ENCODE data around the gene PIR. TPM values are rescaled to one million over a fixed set of nuclear protein-coding genes. Genes with fewer than 3 reads are reported as not detected.

Gene PIR
- total and polyA plus RNA-seq, 9 of the 15 experiments (the other 6 are each of a cell fraction or from before 2014, with no cell fraction given) = 7.5 to 29.8 (median 11.5) TPM

DNA sequence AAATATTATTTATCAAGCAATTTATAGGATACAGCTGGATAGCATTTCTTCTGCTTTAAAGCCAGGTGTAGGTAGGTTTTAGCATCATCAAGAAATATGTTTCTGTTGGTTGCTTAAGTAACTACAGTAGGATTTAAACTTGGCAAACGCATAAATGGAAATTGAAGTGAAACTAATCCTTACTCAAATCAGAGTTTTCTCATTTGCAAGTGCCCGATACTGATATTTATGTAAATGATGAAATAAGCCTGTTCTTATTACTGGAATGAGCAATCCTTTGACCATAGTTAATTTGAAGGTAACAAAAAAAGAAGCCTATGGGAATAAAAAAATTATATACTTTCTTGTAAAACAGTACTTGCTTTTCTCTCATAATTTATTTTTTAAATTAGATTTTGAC lies 134.6 kb downstream of the PIR start (continued):
- no peak for TF ChIP-seq NCOA4 (IDR thresholded peaks at IDR 0.05; ENCODE audit: partially characterized antibody)
- TF ChIP-seq, protein P1, sequence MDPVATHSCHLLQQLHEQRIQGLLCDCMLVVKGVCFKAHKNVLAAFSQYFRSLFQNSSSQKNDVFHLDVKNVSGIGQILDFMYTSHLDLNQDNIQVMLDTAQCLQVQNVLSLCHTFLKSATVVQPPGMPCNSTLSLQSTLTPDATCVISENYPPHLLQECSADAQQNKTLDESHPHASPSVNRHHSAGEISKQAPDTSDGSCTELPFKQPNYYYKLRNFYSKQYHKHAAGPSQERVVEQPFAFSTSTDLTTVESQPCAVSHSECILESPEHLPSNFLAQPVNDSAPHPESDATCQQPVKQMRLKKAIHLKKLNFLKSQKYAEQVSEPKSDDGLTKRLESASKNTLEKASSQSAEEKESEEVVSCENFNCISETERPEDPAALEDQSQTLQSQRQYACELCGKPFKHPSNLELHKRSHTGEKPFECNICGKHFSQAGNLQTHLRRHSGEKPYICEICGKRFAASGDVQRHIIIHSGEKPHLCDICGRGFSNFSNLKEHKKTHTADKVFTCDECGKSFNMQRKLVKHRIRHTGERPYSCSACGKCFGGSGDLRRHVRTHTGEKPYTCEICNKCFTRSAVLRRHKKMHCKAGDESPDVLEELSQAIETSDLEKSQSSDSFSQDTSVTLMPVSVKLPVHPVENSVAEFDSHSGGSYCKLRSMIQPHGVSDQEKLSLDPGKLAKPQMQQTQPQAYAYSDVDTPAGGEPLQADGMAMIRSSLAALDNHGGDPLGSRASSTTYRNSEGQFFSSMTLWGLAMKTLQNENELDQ (CRISPR knock-in tag; IDR thresholded peaks at IDR 0.05; ENCODE audit: borderline replicate concordance) = no peak
- no peak for TF ChIP-seq ZBTB7A (IDR thresholded peaks at IDR 0.05; ENCODE audit: borderline replicate concordance, control insufficient read depth, low read depth, low read length)
- TF ChIP-seq ZNF165 (CRISPR knock-in tag; IDR thresholded peaks at IDR 0.05; ENCODE audit: borderline replicate concordance) = no peak
- TF ChIP-seq EWSR1 (IDR thresholded peaks at IDR 0.05; ENCODE audit: borderline replicate concordance, low read depth, partially characterized antibody) = no peak

DNA sequence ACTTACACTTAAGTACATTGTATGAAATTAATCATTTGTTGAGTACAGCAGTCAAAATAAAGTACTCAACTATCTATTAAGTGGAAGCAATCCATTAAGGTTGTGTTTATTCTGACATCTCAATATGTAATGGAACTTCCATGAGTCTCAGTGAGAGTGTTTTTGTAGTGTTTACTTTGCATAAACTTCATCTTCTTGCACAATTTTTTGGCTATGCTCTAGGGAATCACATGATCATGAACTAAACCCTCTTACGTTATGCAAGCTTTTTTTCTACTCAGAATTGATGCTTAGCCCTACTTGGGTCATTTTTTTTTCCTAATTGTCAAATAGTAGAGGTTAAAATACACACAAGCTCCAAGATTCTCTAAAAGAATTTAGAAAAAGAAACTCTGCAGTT lies 136.7 kb downstream of the PIR start:
- H3K36me3 ChIP-seq (ENCODE audit: control insufficient read depth, insufficient read depth, low read length) = no peaks in the 10 kb centered on the region
- H3K9me1 ChIP-seq (ENCODE audit: control insufficient read depth, insufficient read depth, low read length) = no peaks in the 10 kb centered on the region
- H3K4me1 ChIP-seq (replicated peaks in 1 of 2; ENCODE audit: control insufficient read depth in 2 of 2, insufficient read depth in 2 of 2, low read length in 2 of 2) = no peaks in the 10 kb centered on the region
- no peak overlapping the region for H3K4me3 ChIP-seq
- no peak overlapping the region for H3K9ac ChIP-seq (ENCODE audit: insufficient read depth in 1 of 2, low read depth in 2 of 2, low read length in 2 of 2)
- 7% methylated on average over 1 of the region's 1 CpG for WGBS (ENCODE audit: insufficient coverage, low coverage, missing lambda C conversion rate)
- no peaks in the 10 kb centered on the region for H3K79me2 ChIP-seq (ENCODE audit: control insufficient read depth, insufficient read depth, low read length)
- H3K4me2 ChIP-seq (ENCODE audit: insufficient read depth, low read length) = no peak overlapping the region
- no peaks in the 10 kb centered on the region; the same call in 1 of the 2 replicates for H3K9me3 ChIP-seq (replicated peaks; ENCODE audit: control insufficient read depth, insufficient read depth, low read depth, low read length)
- H3K27ac ChIP-seq (ENCODE audit: extremely low read depth, low read depth, low read length) = no peak overlapping the region
- POLR2A ChIA-PET = interaction anchor here (0.5 kb wide), 1 partner anchor 469 kb away, joined by 4 read pairs; no protein-coding TSS in a partner anchor
- no TSS peak for BruUV-seq (replicated peaks)
- intact Hi-C loops (cut with micrococcal nuclease) (no loop called here), in situ Hi-C loops (cut with MboI) (no loop called here)
- H2AFZ ChIP-seq (ENCODE audit: low read depth, low read length) = no peak overlapping the region
- peaks cover 2 to 12% of the 10 kb centered on the region in 2 experiments; a peak in 1 of 5 replicates for H3K27me3 ChIP-seq (ENCODE audit: control insufficient read depth in 2 of 2, insufficient read depth in 2 of 2, low read length in 2 of 2)
- ATAC-seq (no peak), DNase-seq (ENCODE audit: extremely low read depth in 1 of 4, low spot score in 3 of 4) (no peak), FAIRE-seq (no peak)
- CTCF ChIA-PET (ENCODE audit: low intra/inter-chr PET ratio) = interaction anchor here (0.5 kb wide), 1 partner anchor 109 kb away, joined by 4 read pairs; no protein-coding TSS in a partner anchor
- TF ChIP-seq NR0B1 (IDR thresholded peaks at IDR 0.05; ENCODE audit: partially characterized antibody) (no peak), ZNF780A (CRISPR knock-in tag; IDR thresholded peaks at IDR 0.05) (no peak), SMAD1 (IDR thresholded peaks at IDR 0.05; ENCODE audit: low read depth, low read length, partially characterized antibody) (no peak), ZC3H4 (CRISPR knock-in tag; IDR thresholded peaks at IDR 0.05; ENCODE audit: borderline replicate concordance) (no peak)
- H4K20me1 ChIP-seq (replicated peaks; ENCODE audit: control insufficient read depth, insufficient read depth, low read length) = no peaks in the 10 kb centered on the region
